Spinal cord (tissue), 10 donors: Measurements from ENCODE around the gene NOS3. TPM values are rescaled to one million over a fixed set of nuclear protein-coding genes. Genes with fewer than 3 reads are reported as not detected.

Source experiments
- DNase-seq, 6 donors: peaks; one replicate each; pipeline versions ENCODE4 v3.0.0 to v3.0.0-alpha.2; 2013 to 2015; ENCODE audit warnings: low spot score in 6 of 6, low read depth in 4 of 6
- H3K27ac ChIP-seq: one replicate; pipeline ENCODE4 v1.5.1; 2013; ENCODE audit warnings: low read depth, low read length, control low read depth
- H3K27me3 ChIP-seq: one replicate; pipeline ENCODE4 v1.6.1; 2013; ENCODE audit warnings: low read length; ENCODE audit not compliant: control insufficient read depth, insufficient read depth
- H3K36me3 ChIP-seq: one replicate; pipeline ENCODE4 v1.6.1; 2013; ENCODE audit warnings: low read length; ENCODE audit not compliant: control insufficient read depth, insufficient read depth
- H3K4me1 ChIP-seq: one replicate; pipeline ENCODE4 v1.6.1; 2013; ENCODE audit warnings: low read length; ENCODE audit not compliant: control insufficient read depth, insufficient read depth
- H3K4me3 ChIP-seq: one replicate; pipeline ENCODE4 v1.5.1; 2013; ENCODE audit warnings: low read depth, low read length, control low read depth
- H3K9me3 ChIP-seq: one replicate; pipeline ENCODE4 v1.6.1; 2013; ENCODE audit warnings: low read length; ENCODE audit not compliant: control insufficient read depth, insufficient read depth
- WGBS: methylation state at CpG from one replicate; pipeline ENCODE4 v1.1.5; 2013; ENCODE audit warnings: missing lambda C conversion rate; ENCODE audit not compliant: insufficient coverage; 5-methylcytosine and 5-hydroxymethylcytosine counted together
- polyA plus RNA-seq, 2 donors: library from polyadenylated mRNA; unstranded; fragments of 120-200 nt; gene quantifications; one replicate each; pipeline ENCODE4 v1.2.1, GENCODE V29; 2013; ENCODE audit not compliant: insufficient read length in 2 of 2
- total RNA-seq, 2 donors: library from RNA; depleted of rRNA in 1 of 2; stranded (reverse); fragments of 120-200 nt in 1 of 2; fragments of >200 nt in 1 of 2; gene quantifications; one replicate each; pipeline versions ENCODE4 v1.2.3 to v1.2.4, GENCODE V29; 2013 to 2014
- donor health status: healthy.

Gene NOS3
- total and polyA plus RNA-seq, 4 donors: 2.4 to 13.4 (median 9.3) TPM

GRCh38 chr7:150946421-150947240, 44.2 kb upstream of the NOS3 start:
- 82% methylated on average over 21 of the region's 27 CpGs for WGBS
- Histone ChIP-seq H3K4me3 (no peak overlapping the region), H3K36me3 (peaks cover 76% of the 10 kb centered on the region), H3K4me1 (peaks cover 56% of the 10 kb centered on the region), H3K27me3 (no peaks in the 10 kb centered on the region), H3K9me3 (no peaks in the 10 kb centered on the region), H3K27ac (peak overlapping the region; percentile 82)
- DNase-seq: no peak

- Histone ChIP-seq H3K27ac (no peak overlapping the region), H3K9me3 (no peaks in the 10 kb centered on the region), H3K27me3 (no peaks in the 10 kb centered on the region), H3K4me1 (peaks cover 52% of the 10 kb centered on the region), H3K4me3 (no peak overlapping the region), H3K36me3 (peaks cover 83% of the 10 kb centered on the region)
- DNase-seq: no peak
- 37% methylated on average over 14 of the region's 31 CpGs for WGBS
Observed at GRCh38 chr7:150947241-150947745, 43.5 kb upstream of the NOS3 start.

DNA sequence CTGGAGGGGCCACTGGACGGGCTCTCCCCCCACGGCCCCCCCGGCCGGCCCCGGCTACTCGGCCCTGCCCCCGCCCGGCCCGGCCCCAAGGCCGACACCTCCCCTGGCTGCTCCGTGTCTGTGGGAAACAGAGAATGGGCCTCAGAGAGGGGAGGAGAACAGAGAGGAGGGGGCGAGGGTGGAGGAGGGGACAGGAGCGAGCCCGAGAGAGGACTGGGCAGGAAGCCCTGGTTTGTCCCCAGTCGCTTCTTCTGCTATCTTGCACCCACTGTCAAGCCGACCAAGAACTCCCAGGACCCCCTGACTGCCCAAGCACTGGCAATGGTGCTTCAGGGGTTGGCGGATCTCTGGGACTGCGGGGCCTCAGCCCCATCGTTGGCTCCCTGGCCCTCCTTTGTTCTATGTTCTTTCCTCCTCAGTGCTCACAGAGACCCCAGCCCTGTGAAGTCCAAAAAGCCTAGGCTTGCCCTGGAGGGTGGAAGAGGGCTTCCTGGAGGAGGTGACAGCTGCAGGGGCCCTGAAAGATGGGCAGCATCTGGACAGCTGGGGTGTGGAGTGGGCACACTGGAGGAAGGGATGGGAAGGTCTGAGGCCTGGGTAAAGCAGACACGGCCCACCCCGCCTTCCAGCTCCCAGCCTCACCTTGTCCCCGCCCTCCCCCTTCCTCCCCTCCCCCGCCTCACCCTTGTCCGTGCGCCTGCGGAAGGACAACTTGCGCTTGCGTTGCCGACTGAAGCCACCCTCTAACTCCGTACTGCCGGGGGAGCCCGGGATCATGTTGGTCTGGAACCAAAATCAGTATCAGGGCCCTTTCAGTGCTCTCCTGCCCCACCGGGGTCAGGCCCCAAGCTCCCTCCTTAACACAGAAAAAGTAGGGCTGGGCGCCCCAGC, 42.8 kb upstream of the NOS3 start:
- H3K4me3 ChIP-seq: no peak overlapping the region
- H3K27ac ChIP-seq: no peak overlapping the region
- H3K36me3 ChIP-seq: peaks cover 88% of the 10 kb centered on the region
- H3K9me3 ChIP-seq: no peaks in the 10 kb centered on the region
- no peak for DNase-seq
- H3K27me3 ChIP-seq: no peaks in the 10 kb centered on the region
- WGBS: 24% methylated on average over 20 of the region's 34 CpGs
- H3K4me1 ChIP-seq: peaks cover 50% of the 10 kb centered on the region

GRCh38 chr7:150948791-150949251, 42.0 kb upstream of the NOS3 start:
- peaks cover 55% of the 10 kb centered on the region for H3K4me1 ChIP-seq
- H3K36me3 ChIP-seq: peaks cover 95% of the 10 kb centered on the region
- WGBS: 71% methylated on average over 15 of the region's 15 CpGs
- H3K27ac ChIP-seq: no peak overlapping the region
- H3K9me3 ChIP-seq: no peaks in the 10 kb centered on the region
- H3K27me3 ChIP-seq: no peaks in the 10 kb centered on the region
- DNase-seq: no peak
- H3K4me3 ChIP-seq: no peak overlapping the region

GRCh38 chr7:150949564-150949963, 41.3 kb upstream of the NOS3 start:
- no peak for DNase-seq
- Histone ChIP-seq H3K9me3 (no peaks in the 10 kb centered on the region), H3K27me3 (no peaks in the 10 kb centered on the region), H3K4me3 (no peak overlapping the region), H3K4me1 (peaks cover 62% of the 10 kb centered on the region), H3K27ac (no peak overlapping the region), H3K36me3 (peaks cover 93% of the 10 kb centered on the region)
- no CpG with 5 or more reads among the region's 4 CpGs for WGBS

DNA sequence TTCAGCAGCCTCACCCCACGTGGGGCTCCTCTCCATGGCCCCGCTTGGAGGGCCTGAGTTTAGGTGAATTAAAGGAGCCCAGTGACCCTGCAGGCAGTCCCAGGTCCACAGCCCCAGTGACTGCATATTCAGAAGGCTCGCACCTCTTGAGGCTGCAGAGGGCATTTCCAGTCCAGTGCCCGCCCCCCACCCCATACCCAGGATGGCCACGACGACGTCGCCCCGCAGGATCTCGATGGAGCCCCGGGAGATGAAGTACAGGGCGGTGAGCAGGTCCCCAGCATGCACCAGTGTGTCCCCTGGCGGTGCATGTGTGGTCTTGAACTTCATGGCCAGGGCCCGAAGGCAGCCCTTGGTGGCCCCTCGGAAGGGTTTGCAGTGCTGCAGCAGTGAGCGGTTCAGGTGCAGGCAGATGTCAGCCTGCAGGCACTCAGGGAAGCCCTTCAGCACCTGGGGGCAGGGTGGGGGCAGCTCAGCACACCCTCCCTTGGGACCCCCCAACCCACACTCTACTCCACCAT, 40.8 kb upstream of the NOS3 start:
- Histone ChIP-seq H3K4me3 (no peak overlapping the region), H3K27me3 (no peaks in the 10 kb centered on the region), H3K27ac (no peak overlapping the region), H3K4me1 (peaks cover 62% of the 10 kb centered on the region), H3K9me3 (no peaks in the 10 kb centered on the region), H3K36me3 (peaks cover 93% of the 10 kb centered on the region)
- WGBS: 84% methylated on average over 15 of the region's 16 CpGs
- no peak for DNase-seq

GRCh38 chr7:150950496-150951180, 40.2 kb upstream of the NOS3 start:
- DNase-seq: no peak
- no peaks in the 10 kb centered on the region for H3K27me3 ChIP-seq
- H3K27ac ChIP-seq: no peak overlapping the region
- peaks cover 92% of the 10 kb centered on the region for H3K36me3 ChIP-seq
- H3K4me1 ChIP-seq: peaks cover 62% of the 10 kb centered on the region
- H3K4me3 ChIP-seq: no peak overlapping the region
- no peaks in the 10 kb centered on the region for H3K9me3 ChIP-seq
- WGBS: 95% methylated on average over 26 of the region's 27 CpGs

DNA sequence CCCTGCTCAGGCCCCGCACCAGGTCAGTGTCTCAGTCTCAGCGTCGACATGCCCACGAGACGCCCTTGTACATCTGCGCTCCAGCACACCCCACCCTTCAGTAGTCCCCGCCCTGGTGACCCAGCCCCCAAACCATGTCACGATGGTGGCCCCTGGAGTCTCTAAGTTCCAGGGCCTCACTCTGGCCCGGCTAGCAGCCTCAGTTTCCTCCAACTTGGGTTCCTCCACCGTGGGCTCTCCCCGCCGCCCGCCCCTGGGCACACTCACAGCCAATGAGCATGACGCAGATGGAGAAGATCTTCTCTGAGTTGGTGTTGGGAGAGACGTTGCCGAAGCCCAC, 39.7 kb upstream of the NOS3 start:
- no peak for DNase-seq
- Histone ChIP-seq H3K27ac (no peak overlapping the region), H3K36me3 (peaks cover 90% of the 10 kb centered on the region), H3K4me3 (no peak overlapping the region), H3K4me1 (peaks cover 61% of the 10 kb centered on the region), H3K27me3 (no peaks in the 10 kb centered on the region), H3K9me3 (no peaks in the 10 kb centered on the region)
- 95% methylated on average over 16 of the region's 16 CpGs for WGBS

DNA sequence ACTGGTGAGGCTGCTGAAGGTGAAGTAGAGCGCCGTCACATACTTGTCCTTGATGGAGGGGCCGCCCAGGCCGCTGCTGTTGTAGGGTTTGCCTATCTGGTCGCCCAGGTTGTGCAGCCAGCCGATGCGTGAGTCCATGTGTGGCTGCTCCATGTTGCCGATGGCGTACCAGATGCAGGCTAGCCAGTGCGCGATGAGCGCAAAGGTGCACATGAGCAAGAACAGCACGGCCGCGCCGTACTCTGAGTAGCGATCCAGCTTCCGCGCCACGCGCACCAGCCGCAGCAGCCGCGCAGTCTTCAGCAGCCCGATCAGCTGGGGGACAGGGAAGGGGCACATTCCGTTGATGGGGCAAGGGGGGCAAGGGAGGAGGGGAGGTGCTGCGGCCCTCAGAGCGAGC, 39.3 kb upstream of the NOS3 start:
- Histone ChIP-seq H3K4me1 (peaks cover 61% of the 10 kb centered on the region), H3K4me3 (no peak overlapping the region), H3K27me3 (no peaks in the 10 kb centered on the region), H3K9me3 (no peaks in the 10 kb centered on the region), H3K36me3 (peaks cover 88% of the 10 kb centered on the region), H3K27ac (no peak overlapping the region)
- 98% methylated on average over 25 of the region's 28 CpGs for WGBS
- no peak for DNase-seq
